DMS79 (cell line): ENCODE results near the gene SNAI1.
"Not testable (repeated sequence)": the region's sequence is repeated elsewhere in the genome, so short reads cannot be mapped to it uniquely, and the experiment has no call there.

Experiments
- DNase-seq: peaks from one replicate; lab custom pipeline; 2025; lab: John Stamatoyannopoulos, UW

Gene SNAI1

GRCh38 chr20:49982346-49983122, at the start of gene SNAI1:
Gene SNAI1 (plus strand): TSS chr20:49982980. CDS start chr20:49983060, 80 bp downstream.
- peak; percentile 64 for DNase-seq

DNA sequence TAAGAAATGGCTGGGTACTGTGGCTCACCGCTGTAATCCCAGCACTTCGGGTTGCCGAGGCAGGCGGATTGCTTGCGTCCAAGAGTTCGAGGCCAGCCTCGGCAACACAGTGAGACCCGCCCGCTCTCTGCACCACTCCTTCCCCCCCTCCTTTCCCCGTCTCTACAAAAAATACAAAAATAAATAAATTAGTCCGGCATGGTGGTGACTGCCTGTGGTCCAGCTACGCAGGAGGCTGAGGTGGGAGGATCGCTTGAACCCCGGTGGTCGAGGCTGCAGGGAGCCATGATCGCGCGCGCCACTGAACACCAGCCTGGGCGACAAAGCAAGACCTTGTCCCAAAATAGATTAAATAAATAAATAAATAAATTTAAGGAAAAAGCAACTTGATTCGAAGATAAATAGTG, 47.0 kb upstream of the SNAI1 start:
- DNase-seq: no peak

DNA sequence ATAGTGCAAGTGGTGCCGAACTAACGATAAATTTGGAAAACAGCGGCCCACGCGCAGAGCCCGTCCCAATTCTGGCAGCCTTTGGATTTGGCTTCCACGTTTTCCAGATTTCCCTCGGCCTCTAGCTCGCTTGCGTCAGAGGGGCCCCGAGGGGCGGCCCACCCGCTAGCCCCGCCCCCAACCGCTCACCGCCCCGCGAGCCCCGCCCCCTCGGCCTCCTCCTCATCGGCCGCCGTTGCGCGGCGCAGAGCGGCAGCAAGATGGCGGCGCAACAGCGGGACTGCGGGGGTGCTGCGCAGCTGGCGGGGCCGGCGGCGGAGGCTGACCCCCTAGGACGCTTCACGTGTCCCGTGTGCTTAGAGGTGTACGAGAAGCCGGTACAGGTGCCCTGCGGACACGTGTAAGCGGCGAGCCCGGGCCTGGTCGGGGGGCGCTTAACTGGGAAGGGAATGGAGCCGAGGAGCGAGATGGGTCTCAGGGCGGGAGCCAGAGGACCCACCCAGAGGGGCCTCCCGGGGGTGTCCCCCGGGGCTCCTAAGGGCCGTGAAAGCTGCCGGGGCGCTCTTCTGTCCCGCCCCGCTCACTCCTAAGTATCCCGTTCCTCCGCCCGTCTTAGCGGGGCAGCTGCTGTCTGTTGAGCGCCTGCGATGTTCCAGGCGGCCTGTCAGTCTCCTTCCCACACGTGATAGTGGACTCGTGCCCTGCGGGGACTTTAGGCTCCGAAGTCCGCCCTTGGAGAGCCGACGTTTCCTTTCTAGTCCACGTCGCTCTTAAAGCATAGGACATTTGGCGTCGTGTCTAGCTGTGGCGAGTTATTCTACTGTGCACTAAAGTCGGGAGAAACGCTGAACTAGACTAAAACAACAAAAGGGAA, 46.4 kb upstream of the SNAI1 start, which contains the start of gene RNF114:
RNF114 (plus strand) TSS at position 245 of the 874 bp plus-strand sequence; CDS start at position 261, 16 bp downstream.
- DNase-seq: peak; percentile 87

- no peak for DNase-seq
Observed at GRCh38 chr20:49937027-49937929, 45.5 kb upstream of the SNAI1 start.

DNA sequence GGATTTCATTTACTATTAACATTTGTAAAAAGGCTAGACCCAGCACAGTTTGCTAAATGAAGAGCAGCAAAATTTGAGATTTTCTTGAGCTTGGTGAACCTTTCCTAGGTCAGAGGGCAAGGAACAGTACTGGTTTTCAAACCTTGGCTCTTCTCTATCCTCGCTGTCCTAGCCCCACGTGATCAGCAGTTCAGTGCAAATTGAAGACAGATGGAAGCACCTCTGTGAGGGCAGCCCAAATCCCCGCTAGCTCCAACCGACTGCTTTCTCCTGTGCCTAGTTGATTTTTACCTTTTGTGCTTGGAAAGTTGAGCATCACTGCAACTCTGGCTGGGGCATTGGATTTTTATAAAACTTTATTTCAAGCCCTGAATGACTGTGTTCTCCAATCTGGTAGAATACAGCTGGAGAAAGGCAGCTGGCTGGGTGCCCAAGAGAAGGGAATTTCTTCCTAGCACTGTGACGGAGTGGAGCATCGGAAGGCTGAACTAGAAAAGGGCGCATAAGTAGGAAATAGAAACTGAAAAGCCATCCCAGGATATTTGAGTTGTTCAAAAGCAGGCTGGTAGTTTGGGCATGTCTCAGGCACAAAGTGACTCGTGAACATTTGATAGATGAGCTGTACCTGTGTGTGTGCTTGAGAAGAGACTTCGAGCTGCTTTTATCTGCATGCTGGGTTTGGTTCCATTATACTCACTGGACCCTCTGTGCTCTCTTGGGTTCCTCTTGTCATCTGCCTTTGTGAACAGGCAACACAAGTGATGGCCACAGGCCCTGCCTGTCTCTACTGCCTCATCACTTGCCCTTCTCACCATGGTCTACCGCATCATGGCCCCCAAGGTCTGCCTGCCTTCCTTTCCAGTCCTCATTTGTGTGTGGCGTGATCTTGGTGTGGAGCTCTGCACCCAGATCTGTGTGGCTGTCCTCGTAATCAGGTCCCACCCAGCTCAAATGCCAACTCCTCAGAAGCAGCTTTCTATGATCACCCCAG, 44.3 kb upstream of the SNAI1 start:
- DNase-seq: no peak

- no peak for DNase-seq
Observed at GRCh38 chr20:49941456-49941855, 41.3 kb upstream of the SNAI1 start.

DNA sequence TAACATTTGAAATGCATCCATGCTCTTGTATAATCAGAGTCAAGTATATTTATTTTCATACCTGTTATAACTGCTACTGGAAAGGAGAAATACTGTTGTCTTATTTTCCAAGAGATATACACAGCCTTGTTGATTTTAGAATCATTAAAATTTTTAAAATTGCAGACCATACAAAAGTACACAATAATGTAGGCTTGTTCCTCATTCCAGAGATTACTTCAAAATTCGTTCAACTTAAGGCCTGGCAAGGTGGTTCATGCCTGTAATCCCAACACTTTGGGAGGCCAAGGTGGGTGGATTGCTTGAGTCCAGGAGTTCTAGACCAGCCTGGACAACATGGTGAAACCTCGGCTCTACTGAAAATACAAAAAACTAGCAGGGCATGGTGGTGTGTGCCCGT, 40.5 kb upstream of the SNAI1 start:
- DNase-seq: no peak

DNA sequence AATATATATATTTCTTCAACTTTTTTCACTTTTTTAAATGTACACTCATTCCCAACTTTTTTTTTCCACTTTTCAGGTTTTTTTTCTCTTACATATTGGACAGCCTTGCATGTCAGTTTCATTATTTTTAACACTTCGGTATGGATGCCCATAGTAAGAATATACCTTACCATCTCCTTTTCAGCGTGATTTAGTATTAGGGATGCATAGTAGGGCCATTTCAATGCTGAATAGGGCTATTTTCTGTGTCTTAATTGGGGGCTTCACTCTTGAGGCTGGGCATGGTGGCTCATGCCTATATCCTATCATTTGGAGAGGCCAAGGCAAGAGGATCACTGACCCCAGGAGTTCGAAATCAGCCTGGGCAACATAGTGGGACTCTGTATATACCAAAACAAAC, 39.8 kb upstream of the SNAI1 start:
- no peak for DNase-seq

DNA sequence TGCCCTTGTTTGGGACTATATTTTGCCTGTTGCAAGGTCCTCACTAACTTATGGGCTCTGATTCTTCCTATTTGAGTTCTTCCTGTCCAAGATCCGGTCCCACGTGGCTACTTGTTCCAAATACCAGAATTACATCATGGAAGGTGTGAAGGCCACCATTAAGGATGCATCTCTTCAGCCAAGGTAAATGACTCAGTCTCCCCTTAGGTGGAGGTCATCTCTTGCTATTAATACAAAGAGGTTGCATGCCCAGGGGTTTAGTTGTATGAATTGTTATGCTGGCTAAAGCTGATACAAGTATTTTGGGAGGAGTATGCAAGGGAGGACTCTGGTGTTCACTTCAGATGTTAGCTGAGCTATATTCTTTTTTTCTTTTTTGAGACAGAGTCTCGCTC, 37.5 kb upstream of the SNAI1 start:
- DNase-seq: no peak

DNA sequence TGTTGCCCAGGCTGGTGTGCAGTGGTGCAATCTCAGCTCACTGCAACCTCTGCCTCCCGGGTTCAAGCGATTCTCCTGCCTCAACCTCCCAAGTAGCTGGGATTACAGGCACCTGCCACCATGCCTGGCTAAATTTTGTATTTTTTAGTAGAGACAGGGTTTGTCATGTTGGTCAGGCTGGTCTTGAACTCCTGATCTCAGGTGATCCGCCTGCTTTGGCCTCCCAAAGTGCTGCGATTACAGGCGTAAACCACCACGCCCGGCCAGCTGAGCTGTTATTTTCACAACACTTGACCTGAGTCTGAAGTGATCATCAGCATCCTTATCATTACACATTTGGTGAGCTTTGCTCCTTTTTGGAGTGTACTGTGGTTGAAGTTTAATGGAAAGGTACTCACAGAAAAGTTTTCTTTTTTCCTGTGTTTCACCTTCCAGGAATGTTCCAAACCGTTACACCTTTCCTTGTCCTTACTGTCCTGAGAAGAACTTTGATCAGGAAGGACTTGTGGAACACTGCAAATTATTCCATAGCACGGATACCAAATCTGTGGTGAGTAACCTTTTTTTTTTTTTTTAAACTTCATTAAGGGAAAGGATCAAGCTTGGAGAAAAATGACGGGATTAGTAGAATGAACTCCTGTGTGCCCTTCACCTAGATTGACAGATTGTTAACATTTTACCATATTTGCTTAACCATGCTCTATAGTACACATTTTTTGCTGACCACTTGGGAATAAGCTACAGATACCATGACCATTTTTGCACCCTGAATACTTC, 36.9 kb upstream of the SNAI1 start:
- DNase-seq: no peak

GRCh38 chr20:49948178-49948577, 34.6 kb upstream of the SNAI1 start:
- DNase-seq: no peak

GRCh38 chr20:49948809-49949507, 33.8 kb upstream of the SNAI1 start:
- DNase-seq: no peak

- no peak for DNase-seq
Observed at GRCh38 chr20:49951151-49951550, 31.6 kb upstream of the SNAI1 start.

DNA sequence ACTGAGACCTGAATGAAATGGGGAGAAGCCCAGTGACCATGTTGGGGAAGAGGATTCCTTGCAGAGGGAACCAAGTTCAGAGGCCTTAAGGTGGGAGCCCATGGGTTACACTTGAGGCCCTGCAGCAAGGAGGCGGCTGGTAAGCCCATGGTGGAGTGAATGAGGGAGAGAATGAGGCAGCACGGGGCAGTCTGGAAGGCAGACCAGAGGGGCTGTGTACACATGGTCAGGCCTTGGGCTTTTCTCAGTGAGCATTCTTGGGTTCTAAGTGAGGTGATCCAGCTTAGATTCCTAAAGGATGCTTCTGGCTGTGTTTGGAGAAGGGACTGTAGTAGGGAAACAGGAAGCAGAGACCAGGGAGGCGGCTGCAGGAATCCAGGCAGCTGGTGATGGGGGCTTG, 27.6 kb upstream of the SNAI1 start:
- no peak for DNase-seq

DNA sequence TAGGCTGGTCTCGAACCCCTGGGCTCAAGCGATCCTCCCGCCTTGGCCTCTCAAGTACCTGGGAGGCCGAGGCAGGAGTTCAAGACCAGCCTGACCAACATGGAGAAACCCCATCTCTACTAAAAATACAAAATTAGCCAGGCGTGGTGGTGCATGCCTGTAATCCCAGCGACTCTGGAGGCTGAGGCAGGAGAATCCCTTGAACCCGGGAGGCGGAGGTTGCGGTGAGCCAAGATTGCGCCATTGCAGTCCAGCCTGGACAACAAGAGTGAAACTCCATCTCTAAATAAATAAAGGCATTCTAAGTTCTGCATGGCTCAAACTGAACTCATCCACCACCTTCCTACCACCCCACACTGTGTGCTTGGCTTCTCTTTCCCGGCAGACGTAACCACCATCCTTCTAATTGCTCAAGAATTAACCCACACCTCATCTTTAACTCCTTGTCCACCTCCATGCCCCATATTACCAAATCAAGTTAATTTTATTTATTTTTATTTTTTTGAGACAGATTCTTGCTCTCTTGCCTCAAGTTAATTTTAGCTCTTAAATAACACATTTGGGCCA, 26.9 kb upstream of the SNAI1 start:
- DNase-seq: not testable (repeated sequence)

- DNase-seq: no peak
Observed at GRCh38 chr20:49956689-49957088, 26.1 kb upstream of the SNAI1 start.

DNA sequence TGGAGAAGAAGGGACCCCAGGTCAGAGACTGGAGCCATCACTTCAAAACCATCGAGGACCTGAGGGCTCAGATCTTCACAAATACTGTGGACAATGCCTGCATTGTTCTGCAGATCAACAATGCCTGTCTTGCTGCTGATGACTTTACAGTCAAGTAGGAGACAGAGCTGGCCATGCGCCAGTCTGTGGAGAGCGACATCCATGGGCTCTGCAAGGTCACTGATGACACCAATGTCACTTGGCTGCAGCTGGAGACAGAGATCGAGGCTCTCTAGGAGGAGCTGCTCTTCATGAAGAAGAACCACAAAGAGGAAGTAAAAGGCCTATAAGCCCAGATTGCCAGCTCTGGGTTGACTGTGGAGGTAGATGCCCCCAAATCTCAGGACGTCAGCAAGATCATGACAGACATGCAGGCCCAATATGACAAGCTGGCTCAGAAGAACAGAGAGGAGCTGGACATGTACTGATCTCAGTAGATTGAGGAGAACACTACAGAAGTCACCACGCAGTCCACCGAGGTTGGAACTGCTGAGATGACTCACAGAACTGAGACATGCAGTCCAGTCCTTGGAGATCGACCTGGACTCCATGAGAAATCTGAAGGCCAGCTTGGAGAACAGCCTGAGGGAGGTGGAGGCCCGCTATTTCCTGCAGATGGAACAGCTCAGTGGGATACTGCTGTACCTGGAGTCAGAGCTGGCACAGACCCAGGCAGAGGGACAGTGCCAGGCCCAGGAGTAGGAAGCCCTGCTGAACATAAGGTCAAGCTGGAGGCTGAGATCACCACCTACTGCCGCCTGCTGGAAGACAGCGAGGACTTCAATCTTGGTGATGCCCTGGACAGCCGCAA, 25.5 kb upstream of the SNAI1 start:
- not testable (repeated sequence) for DNase-seq

GRCh38 chr20:49961413-49961812, 21.4 kb upstream of the SNAI1 start:
- no peak for DNase-seq
